Activated CD4-positive, alpha-beta T cell treated with anti-CD3 and anti-CD28 coated beads for 36 hours (primary cell): Measurements from ENCODE around the gene LSR. TPM values are rescaled to one million over a fixed set of nuclear protein-coding genes. Genes with fewer than 3 reads are reported as not detected.
A peak's percentile ranks its signal among the peaks of the same experiment; 100 is the strongest.
"Not testable (repeated sequence)": the region's sequence is repeated elsewhere in the genome, so short reads cannot be mapped to it uniquely, and the experiment has no call there.

Experiments used
- ATAC-seq: fragments of 200-7000 bp; cut with Tn5 transposase; one replicate; pipeline ENCODE4 v1.10.0; 2021; ENCODE audit warnings: mild to moderate bottlenecking, moderate library complexity
- CTCF ChIA-PET: fragments of 350-600 bp; sonication (Branson Sonifier 250); formaldehyde crosslinking; loops from one replicate; lab custom pipeline; 2021; ENCODE audit warnings: antibody characterized with exemption; lab: Charles Lee
- POLR2A ChIA-PET: fragments of 350-600 bp; sonication (Branson Sonifier 250); formaldehyde crosslinking; loops from one replicate; lab custom pipeline; 2021; ENCODE audit warnings: antibody characterized with exemption, inconsistent platforms; lab: Charles Lee
- DNase-seq: peaks from one replicate; pipeline ENCODE4 v3.0.0-alpha.2; 2020
- H3K27ac Mint-ChIP-seq: one replicate; pipeline ENCODE4 v1.8.0; 2021; ENCODE audit warnings: mixed read lengths
- H3K27me3 Mint-ChIP-seq: one replicate; pipeline ENCODE4 v1.8.0; 2021; ENCODE audit warnings: mixed read lengths
- H3K36me3 Mint-ChIP-seq: one replicate; pipeline ENCODE4 v1.8.0; 2021; ENCODE audit warnings: low read depth, mixed read lengths
- H3K4me1 Mint-ChIP-seq: one replicate; pipeline ENCODE4 v1.8.0; 2021; ENCODE audit warnings: mixed read lengths
- H3K4me3 Mint-ChIP-seq: one replicate; pipeline ENCODE4 v1.8.0; 2021; ENCODE audit warnings: mild to moderate bottlenecking, moderate library complexity, mixed read lengths
- H3K9me3 Mint-ChIP-seq: one replicate; pipeline ENCODE4 v1.8.0; 2021; ENCODE audit warnings: low read depth, mixed read lengths
- intact Hi-C, 2 experiments: fragments of 100-400 bp; cut with DNase I in 1 of 2; cut with micrococcal nuclease in 1 of 2; formaldehyde crosslinking; loops; one replicate each; pipeline versions ENCODE4 v1.14.2 to v1.15.1; 2022 to 2024; cut with DNase I, micrococcal nuclease
- total RNA-seq, 2 experiments: library from RNA; stranded (reverse); gene quantifications; one replicate each; pipeline ENCODE4 v1.2.3, GENCODE V29; 2021

The LSR gene
- total RNA-seq, 2 experiments from 2014 or later: 10.0 to 12.2 TPM

DNA sequence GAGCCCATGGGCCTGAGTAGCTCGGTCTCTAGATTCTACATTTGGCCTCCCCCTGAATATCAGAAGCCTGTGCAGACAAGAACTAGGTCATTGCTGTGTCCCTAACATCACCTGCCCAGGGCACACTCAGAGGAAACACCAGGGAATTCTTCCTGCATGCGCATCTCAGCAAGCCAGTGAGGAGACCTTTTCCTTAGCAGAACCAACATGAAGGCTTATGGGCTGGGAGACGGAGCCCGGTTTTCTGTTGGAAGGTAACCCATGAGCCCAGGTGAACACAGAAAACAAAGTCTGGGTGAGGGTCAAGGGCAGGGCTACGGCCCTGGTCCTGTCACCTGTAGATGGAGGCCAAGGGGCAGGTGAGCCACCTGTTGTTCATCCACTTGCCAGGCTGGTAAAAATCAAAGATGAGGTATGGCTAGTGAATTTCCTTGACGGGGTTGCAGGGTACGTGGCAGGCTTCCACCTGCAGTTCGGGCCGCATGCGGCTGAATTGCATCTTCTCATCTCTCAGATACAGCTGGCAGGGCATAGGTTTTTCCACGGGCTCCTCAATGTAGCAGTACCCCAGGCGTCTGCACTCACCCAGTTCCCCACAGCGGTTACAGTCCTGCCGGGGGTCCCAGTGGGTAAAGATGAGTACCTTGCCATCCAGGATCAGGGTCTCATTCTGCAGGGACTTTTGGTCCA lies 16.7 kb upstream of the LSR start:
- H3K9me3 Mint-ChIP-seq: no peaks in the 10 kb centered on the region
- no peak for DNase-seq
- CTCF ChIA-PET: interaction anchor here (0.9 kb wide), 1 partner anchor 10 kb away, joined by 3 read pairs; no protein-coding TSS in a partner anchor
- no peak overlapping the region for H3K27ac Mint-ChIP-seq
- no peaks in the 10 kb centered on the region for H3K36me3 Mint-ChIP-seq
- intact Hi-C loops: no loop called here
- POLR2A ChIA-PET: no interaction called here
- no peak for ATAC-seq
- H3K4me3 Mint-ChIP-seq: no peak overlapping the region
- peaks cover 7% of the 10 kb centered on the region for H3K4me1 Mint-ChIP-seq
- H3K27me3 Mint-ChIP-seq: no peaks in the 10 kb centered on the region

DNA sequence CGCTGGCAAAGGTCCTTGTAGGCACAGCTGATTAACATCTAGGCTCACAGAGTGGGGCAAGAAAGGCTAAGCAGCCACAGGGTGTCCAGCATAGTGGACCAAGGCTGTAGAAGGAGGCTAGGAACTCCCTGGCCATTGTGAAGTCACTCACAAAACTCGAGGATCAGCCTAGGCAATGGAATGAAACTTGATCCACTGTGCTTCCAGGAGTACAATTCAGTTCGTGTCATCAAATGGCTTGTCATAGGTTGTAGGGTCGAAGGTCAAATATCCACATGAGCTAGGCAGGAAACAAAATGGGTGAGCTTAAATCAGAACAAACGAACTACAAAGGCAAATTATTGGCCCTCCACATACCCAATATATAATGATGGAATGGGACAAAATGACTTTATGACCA lies 15.9 kb upstream of the LSR start:
- POLR2A ChIA-PET: no interaction called here
- Mint-ChIP-seq H3K4me3 (no peak overlapping the region), H3K4me1 (peaks cover 7% of the 10 kb centered on the region), H3K27ac (no peak overlapping the region), H3K9me3 (no peaks in the 10 kb centered on the region), H3K27me3 (no peaks in the 10 kb centered on the region), H3K36me3 (no peaks in the 10 kb centered on the region)
- DNase-seq (no peak), ATAC-seq (no peak)
- CTCF ChIA-PET: interaction anchor here (0.7 kb wide), 1 partner anchor 33 kb away, joined by 3 read pairs; no protein-coding TSS in a partner anchor
- intact Hi-C loops: no loop called here

DNA sequence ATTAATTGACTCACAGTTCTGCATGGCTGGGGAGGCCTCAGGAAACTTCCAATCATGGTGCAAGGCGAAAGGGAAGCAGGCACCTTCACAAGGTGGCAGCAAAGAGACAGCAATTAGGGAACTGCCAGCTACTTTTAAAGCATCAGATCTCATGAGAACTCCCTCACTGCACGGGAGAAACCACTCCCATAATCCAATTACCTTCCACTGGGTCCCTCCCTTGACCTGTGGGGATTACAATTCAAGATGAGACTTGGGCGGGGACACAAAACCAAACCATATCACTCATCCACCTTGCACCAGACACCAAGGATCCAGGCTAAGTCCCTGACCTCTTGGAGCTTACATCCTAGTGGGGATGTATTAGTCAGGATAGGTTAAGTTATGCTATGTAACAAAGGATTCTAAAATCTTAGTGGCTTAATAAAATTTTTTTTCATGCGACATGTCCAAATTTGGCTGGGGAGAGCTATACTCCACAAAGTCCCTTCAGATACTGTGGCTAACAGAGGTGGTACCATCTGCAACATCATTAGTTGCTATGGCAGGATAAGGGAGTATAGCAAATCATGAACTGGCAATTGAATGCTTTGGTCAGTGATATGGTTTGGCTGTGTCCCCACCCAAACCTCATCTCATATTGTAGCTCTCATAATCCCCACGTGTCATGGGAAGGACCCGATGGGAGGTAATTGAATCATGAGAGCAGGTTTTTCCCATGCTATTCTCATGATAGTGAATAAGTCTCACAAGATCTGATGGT lies 12.0 kb upstream of the LSR start:
- POLR2A ChIA-PET: no interaction called here
- H3K27me3 Mint-ChIP-seq: no peaks in the 10 kb centered on the region
- ATAC-seq: peak; percentile 52
- H3K4me3 Mint-ChIP-seq: no peak overlapping the region
- H3K36me3 Mint-ChIP-seq: peaks cover 9% of the 10 kb centered on the region
- CTCF ChIA-PET: interaction anchor here (0.7 to 1.2 kb wide), 3 partner anchors 17 to 122 kb away, joined by 3 to 4 read pairs (median 3); no protein-coding TSS in a partner anchor
- peaks cover 14% of the 10 kb centered on the region for H3K9me3 Mint-ChIP-seq
- peaks cover 22% of the 10 kb centered on the region for H3K4me1 Mint-ChIP-seq
- intact Hi-C loops: no loop called here
- peak; percentile 43 for DNase-seq
- H3K27ac Mint-ChIP-seq: no peak overlapping the region

DNA sequence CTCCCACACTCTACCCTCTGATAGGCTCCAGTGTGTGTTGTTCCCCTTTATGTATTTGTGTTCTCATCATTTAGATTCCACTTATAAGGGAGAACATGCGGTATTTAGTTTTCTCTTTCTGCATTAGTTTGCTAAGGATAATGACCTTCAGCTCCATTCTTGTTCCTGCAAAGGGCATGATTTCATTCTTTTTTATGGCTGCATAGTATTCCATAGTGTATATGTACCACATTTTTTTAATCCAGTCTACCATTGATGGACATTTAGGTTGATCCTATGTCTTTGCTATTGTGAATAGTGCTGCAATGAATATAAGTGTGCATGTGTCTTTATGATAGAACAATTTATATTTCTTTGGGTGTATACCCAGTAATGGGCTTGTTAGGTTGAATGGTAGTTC lies 9.2 kb upstream of the LSR start:
- intact Hi-C loops, H3K36me3 Mint-ChIP-seq, ATAC-seq, H3K27ac Mint-ChIP-seq, H3K4me3 Mint-ChIP-seq, POLR2A ChIA-PET, CTCF ChIA-PET, H3K27me3 Mint-ChIP-seq, DNase-seq: not testable (repeated sequence)
- Mint-ChIP-seq H3K9me3 (peaks cover 25% of the 10 kb centered on the region), H3K4me1 (peaks cover 22% of the 10 kb centered on the region)

DNA sequence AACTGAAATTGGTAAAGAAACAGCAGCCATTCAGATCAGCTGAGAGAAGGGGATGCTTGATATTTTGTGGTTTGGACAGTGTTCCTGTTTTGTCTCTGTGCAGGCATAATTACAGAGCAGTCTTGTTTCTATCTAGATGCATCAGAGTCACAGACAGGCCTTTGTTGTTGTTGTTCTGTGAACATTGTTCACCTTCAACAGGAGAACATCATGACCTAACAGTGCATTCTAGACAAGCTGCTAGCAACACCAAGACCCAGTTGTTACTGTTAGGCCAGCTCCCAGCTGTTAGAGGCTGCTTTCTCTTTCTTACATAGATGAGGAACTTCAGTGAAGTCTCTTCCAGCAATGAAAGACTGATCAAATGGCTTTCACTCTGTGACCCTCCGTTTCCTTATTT lies 8.5 kb upstream of the LSR start:
- H3K4me3 Mint-ChIP-seq: no peak overlapping the region
- H3K4me1 Mint-ChIP-seq: peaks cover 20% of the 10 kb centered on the region
- H3K27me3 Mint-ChIP-seq: no peaks in the 10 kb centered on the region
- H3K9me3 Mint-ChIP-seq: peaks cover 27% of the 10 kb centered on the region
- H3K36me3 Mint-ChIP-seq: peaks cover 9% of the 10 kb centered on the region
- POLR2A ChIA-PET: no interaction called here
- H3K27ac Mint-ChIP-seq: peak overlapping the region; percentile 78
- no peak for DNase-seq
- intact Hi-C loops: no loop called here
- CTCF ChIA-PET: interaction anchor here (1.0 to 1.1 kb wide), 2 partner anchors 21 to 87 kb away, joined by 3 to 4 read pairs; no protein-coding TSS in a partner anchor
- ATAC-seq: peak; percentile 67

DNA sequence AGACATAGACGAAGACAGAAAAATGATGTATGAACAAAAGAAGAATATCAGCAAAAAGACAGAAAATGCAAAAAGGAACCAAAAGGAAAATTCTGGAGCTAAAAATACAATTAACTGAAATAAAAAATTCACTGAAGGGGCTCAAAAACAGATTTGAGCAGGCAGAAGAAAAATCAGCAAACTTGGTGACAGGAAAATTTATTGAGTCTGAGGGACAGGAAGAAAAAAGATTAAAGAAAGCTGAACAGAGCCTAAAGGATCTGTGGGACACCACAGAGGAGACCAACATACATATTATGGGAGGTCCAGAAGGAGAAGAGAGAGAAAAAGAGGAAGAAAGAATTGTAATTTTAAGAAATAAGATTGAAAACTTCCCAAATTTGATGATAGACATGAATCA lies 7.4 kb upstream of the LSR start:
- Mint-ChIP-seq H3K36me3 (peaks cover 9% of the 10 kb centered on the region), H3K9me3 (peaks cover 27% of the 10 kb centered on the region), H3K27ac (no peak overlapping the region), H3K4me1 (peaks cover 18% of the 10 kb centered on the region), H3K4me3 (no peak overlapping the region), H3K27me3 (peaks cover 4% of the 10 kb centered on the region)
- DNase-seq: no peak
- POLR2A ChIA-PET: no interaction called here
- CTCF ChIA-PET: interaction anchor here (1.0 to 1.6 kb wide), 4 partner anchors 10 to 23 kb away, joined by 3 read pairs; no protein-coding TSS in a partner anchor
- intact Hi-C loops: no loop called here
- no peak for ATAC-seq

DNA sequence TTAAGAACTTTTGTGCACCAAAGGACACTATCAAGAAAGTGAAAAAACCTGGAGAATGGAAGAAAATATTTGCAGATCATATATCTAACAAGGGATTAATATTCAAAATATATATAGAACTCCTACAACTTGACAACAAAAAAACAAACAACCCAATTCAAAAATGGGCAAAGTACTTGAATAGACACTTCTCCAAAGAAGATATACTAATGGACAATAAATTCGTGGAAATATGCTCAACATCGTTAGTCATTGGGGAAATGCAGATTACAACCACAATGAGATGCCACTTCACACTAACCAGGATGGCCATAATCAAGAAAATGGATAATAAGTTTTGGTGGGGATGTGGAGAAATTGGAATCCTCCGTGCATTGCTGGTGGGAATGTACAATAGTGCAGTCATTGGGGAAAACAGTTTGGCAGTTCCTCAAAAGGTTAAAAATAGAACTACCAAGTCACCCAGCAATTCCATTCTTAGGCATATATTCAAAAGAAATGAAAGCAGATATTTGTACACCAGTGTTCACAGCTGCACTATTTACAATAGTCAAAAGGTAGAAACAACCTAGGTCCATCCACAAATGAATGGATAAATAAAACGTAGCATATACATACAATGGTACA lies 2.2 kb upstream of the LSR start:
- POLR2A ChIA-PET: no interaction called here
- ATAC-seq: no peak
- Mint-ChIP-seq H3K27me3 (peaks cover 20% of the 10 kb centered on the region), H3K4me3 (peak overlapping the region; percentile 79), H3K4me1 (peaks cover 22% of the 10 kb centered on the region), H3K36me3 (no peaks in the 10 kb centered on the region), H3K9me3 (peaks cover 15% of the 10 kb centered on the region), H3K27ac (no peak overlapping the region)
- intact Hi-C loops: no loop called here
- no peak for DNase-seq
- CTCF ChIA-PET: interaction anchor here (0.7 kb wide), 1 partner anchor 73 kb away, joined by 3 read pairs; no protein-coding TSS in a partner anchor

DNA sequence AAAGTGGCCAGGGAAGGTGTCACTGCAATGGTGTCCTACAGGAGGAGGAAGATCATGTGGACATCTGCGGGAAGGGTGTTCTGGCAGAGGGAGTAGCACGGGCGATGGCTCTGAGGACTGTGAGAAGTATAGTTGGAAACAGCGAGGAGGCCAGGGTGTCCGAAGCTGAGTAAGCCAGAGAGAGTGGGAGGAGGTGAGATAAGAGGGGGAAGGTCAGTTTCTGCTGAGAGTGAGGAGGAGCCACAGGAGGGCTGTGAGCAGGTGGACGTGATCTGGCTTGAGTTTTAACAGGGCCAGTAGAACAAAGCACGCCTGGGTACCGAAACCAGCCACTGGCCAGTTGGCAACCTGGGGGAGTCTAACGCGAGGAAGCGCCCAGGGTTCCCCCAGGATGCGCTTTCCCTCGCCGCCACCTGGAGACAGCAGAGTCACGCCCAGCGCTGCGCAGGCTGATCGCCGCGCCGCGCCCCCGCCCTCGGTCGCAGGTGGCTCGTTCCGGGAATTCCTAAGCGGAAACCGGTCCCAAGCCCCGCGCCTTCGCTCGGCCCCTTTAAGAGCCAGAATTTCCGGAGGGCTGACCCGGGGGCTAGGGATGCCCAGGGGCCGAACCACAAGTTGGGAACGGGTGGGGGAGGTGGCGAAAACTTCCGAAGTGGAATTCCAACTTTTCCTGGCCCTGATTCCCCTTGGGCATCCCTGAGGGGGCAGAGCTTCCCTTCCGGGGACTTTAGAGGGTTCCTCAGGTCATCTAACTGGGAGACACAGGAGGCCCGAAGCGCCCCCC lies 1.1 kb upstream of the LSR start:
- Mint-ChIP-seq H3K27me3 (peaks cover 20% of the 10 kb centered on the region), H3K27ac (peak overlapping the region; percentile 87), H3K4me1 (peaks cover 22% of the 10 kb centered on the region), H3K9me3 (peaks cover 11% of the 10 kb centered on the region), H3K4me3 (peak overlapping the region; percentile 79), H3K36me3 (peaks cover 2% of the 10 kb centered on the region)
- POLR2A ChIA-PET: no interaction called here
- CTCF ChIA-PET: interaction anchor here (0.6 to 0.7 kb wide), 2 partner anchors 80 to 570 kb away, joined by 3 read pairs; partner anchors contain the start of gene ZNF302
- DNase-seq: peak; percentile 75
- intact Hi-C loops: loop anchor here in 1 of 2 experiments (1.0 kb wide), 2 partner anchors 21 to 106 kb away; partner anchors contain the start of gene USF2
- peak; percentile 63 for ATAC-seq

DNA sequence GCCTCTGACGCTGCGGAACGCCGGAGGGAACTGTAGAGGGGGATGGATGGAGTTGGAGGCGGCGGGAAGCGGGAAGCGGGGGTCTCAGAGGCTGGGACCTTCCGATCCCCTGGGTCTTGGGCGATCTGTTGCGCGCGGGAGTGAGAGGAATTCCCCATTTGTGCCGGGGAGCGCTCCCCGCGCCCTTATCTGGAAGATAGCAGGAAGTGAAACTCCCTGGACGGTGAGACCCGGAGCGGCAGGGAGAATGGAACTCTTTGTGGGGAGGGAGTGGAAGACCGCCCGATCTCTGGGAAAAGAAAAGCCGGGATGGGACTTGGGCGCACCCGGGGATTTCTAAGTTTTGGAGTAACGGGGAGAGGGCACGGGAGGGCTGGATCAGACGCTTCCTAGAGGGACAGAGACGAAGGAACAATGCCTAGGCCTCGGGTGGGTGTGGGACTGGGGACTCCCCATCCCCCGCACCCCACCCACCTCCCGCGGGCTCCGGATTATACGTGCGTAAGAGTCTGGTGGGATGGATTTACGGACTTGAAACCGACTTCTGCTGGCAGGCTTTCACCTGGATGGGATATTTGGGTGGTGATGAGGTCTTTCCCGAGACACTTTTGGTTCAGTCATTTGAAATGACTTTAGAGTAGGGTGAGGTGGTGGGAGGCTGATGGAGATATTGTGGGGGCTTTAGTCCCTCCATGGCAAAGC lies 495 bp downstream of the LSR start:
- Mint-ChIP-seq H3K9me3 (peaks cover 5% of the 10 kb centered on the region), H3K36me3 (peaks cover 4% of the 10 kb centered on the region), H3K4me3 (peak overlapping the region; percentile 79), H3K27me3 (peaks cover 20% of the 10 kb centered on the region), H3K27ac (peak overlapping the region; percentile 37), H3K4me1 (peaks cover 22% of the 10 kb centered on the region)
- intact Hi-C loops: no loop called here
- ChIA-PET POLR2A (no interaction called here), CTCF (no interaction called here)
- DNase-seq (peak; percentile 7), ATAC-seq (no peak)

DNA sequence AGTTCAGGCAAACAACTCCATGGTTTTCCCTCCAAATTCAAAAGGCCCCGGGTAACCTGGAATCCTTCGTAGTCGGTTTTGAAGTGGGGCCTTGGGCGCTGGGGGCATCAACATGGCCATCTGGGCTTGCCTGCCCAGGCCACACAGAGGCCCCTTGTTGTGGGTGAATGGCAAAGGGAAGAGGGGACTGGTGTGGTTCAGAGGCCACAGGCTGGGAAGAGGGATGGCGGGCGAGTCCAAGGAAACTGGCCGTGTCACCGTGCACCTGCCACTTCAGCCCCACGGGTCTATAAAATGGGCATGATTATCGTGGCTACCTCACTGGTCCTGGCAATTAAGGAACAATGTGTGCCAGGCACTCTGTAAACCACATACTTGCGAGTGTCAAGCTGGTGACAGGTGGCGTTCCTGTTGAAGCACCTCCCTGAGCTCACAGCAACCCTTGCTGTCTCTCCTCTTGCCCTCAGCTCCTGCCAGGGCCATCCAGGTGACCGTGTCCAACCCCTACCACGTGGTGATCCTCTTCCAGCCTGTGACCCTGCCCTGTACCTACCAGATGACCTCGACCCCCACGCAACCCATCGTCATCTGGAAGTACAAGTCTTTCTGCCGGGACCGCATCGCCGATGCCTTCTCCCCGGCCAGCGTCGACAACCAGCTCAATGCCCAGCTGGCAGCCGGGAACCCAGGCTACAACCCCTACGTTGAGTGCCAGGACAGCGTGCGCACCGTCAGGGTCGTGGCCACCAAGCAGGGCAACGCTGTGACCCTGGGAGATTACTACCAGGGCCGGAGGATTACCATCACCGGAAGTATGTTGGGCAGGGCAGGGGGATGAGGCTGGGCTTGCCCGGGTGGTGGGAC lies 1.3 kb downstream of the LSR start:
- POLR2A ChIA-PET: no interaction called here
- intact Hi-C loops: no loop called here

More for the DNA sequence above, 1.3 kb downstream of the LSR start:
- peaks cover 20% of the 10 kb centered on the region for H3K27me3 Mint-ChIP-seq
- ATAC-seq: no peak
- peaks cover 7% of the 10 kb centered on the region for H3K36me3 Mint-ChIP-seq
- peaks cover 22% of the 10 kb centered on the region for H3K4me1 Mint-ChIP-seq
- no peak overlapping the region for H3K27ac Mint-ChIP-seq
- no peaks in the 10 kb centered on the region for H3K9me3 Mint-ChIP-seq
- H3K4me3 Mint-ChIP-seq: peak overlapping the region; percentile 79
- CTCF ChIA-PET: interaction anchor here (1.5 kb wide), 1 partner anchor 108 kb away, joined by 4 read pairs; no protein-coding TSS in a partner anchor
- DNase-seq: peak; percentile 3
